PC-3 (cell line): ENCODE data around the gene EEF1A2. TPM values are rescaled to one million over a fixed set of nuclear protein-coding genes. Genes with fewer than 3 reads are reported as not detected.

Source experiments
- ATAC-seq: fragments of 200-7000 bp; cut with Tn5 transposase; 2 replicates; pipeline ENCODE4 v1.9.1; 2020; ENCODE audit warnings: mild to moderate bottlenecking, moderate library complexity
- BruUV-seq: library from RNA; stranded (reverse); fragments of 400-500 nt; replicated peaks from 2 replicates; lab custom pipeline; 2021; lab: Mats Ljungman, UMichigan
- CTCF ChIA-PET: fragments of 300-600 bp; sonication (Branson Sonifier 250); formaldehyde crosslinking; loops from one replicate; lab custom pipeline; 2022; ENCODE audit warnings: antibody characterized with exemption; lab: Charles Lee
- POLR2A ChIA-PET: fragments of 300-600 bp; sonication (Branson Sonifier 250); formaldehyde crosslinking; loops from one replicate; lab custom pipeline; 2022; ENCODE audit warnings: antibody characterized with exemption; ENCODE audit not compliant: unreplicated experiment; lab: Charles Lee
- DNase-seq: peaks from one replicate; pipeline ENCODE4 v3.0.0-alpha.2; 2015
- H2AFZ ChIP-seq: fragments of 300-600 bp; sonication (generic); 2 replicates; pipeline ENCODE4 v1.6.0; 2016; ENCODE audit warnings: antibody characterized with exemption, low read length
- H3F3A ChIP-seq: fragments of 300-600 bp; sonication (generic); one replicate; pipeline ENCODE4 v1.6.0; 2017; ENCODE audit warnings: antibody characterized with exemption, low read length, control low read depth, mild to moderate bottlenecking; ENCODE audit not compliant: unreplicated experiment
- H3K27ac ChIP-seq: fragments of 300-600 bp; sonication (generic); 2 replicates; pipeline ENCODE4 v1.5.1; 2016; ENCODE audit warnings: mild to moderate bottlenecking, low read length
- H3K27me3 ChIP-seq: fragments of 300-600 bp; sonication (generic); 2 replicates; pipeline ENCODE4 v1.6.1; 2016; ENCODE audit warnings: low read length, mixed read lengths
- H3K36me3 ChIP-seq: fragments of 300-600 bp; sonication (generic); 2 replicates; pipeline ENCODE4 v1.6.1; 2016; ENCODE audit warnings: low read depth, mixed run types, low read length, mixed read lengths
- H3K4me1 ChIP-seq: fragments of 300-600 bp; sonication (generic); 2 replicates; pipeline ENCODE4 v1.5.1; 2016; ENCODE audit warnings: low read length; ENCODE audit not compliant: insufficient read depth
- H3K4me2 ChIP-seq: fragments of 300-600 bp; sonication (generic); 2 replicates; pipeline ENCODE4 v1.6.0; 2016; ENCODE audit warnings: low read length
- H3K4me3 ChIP-seq: fragments of 300-600 bp; sonication (generic); 2 replicates; pipeline ENCODE4 v1.5.1; 2016; ENCODE audit warnings: mild to moderate bottlenecking, low read length, mixed read lengths
- H3K79me2 ChIP-seq: fragments of 300-600 bp; sonication (generic); 2 replicates; pipeline ENCODE4 v1.6.1; 2017; ENCODE audit warnings: low read length, mixed read lengths
- H3K9ac ChIP-seq: fragments of 300-600 bp; sonication (generic); 2 replicates; pipeline ENCODE4 v1.6.0; 2016; ENCODE audit warnings: mild to moderate bottlenecking, low read length
- H3K9me2 ChIP-seq: fragments of 300-600 bp; sonication (generic); replicated peaks from 2 replicates; pipeline ENCODE4 v1.6.1; 2016; ENCODE audit warnings: mixed run types, low read length, mixed read lengths
- H3K9me3 ChIP-seq: fragments of 300-600 bp; sonication (generic); 2 replicates; pipeline ENCODE4 v1.6.1; 2016; ENCODE audit warnings: low read length, mixed read lengths
- H4K20me1 ChIP-seq: fragments of 300-600 bp; sonication (generic); 2 replicates; pipeline ENCODE4 v1.6.1; 2016; ENCODE audit warnings: low read length, mixed read lengths
- CTCF ChIP-seq: fragments of 300-600 bp; sonication (generic); conservative IDR thresholded peaks from 2 replicates; pipeline ENCODE4 v1.5.1; 2017; ENCODE audit warnings: antibody characterized with exemption, low read depth, mild to moderate bottlenecking, low read length
- EZH2 ChIP-seq: fragments of 300-600 bp; sonication (generic); IDR thresholded peaks from one replicate; pipeline ENCODE4 v1.6.1; 2017; ENCODE audit warnings: antibody characterized with exemption, mild to moderate bottlenecking, low read length; ENCODE audit not compliant: unreplicated experiment
- EZH2phosphoT487 ChIP-seq: fragments of 300-600 bp; sonication (generic); IDR thresholded peaks from 2 replicates; pipeline ENCODE4 v1.6.1; 2018; ENCODE audit warnings: mild to moderate bottlenecking, antibody characterized with exemption, low read length, borderline replicate concordance
- intact Hi-C: fragments of 100-400 bp; cut with micrococcal nuclease; formaldehyde crosslinking; loops from 2 replicates; pipeline ENCODE4 v1.9.0; 2023
- total RNA-seq: library from RNA; depleted of rRNA; stranded (reverse); fragments of >200 nt; gene quantifications from 2 replicates; pipeline ENCODE4 v1.2.3, GENCODE V29; 2014

Gene EEF1A2
- total RNA-seq, 1 experiment from 2014 or later, result 463 TPM

GRCh38 chr20:63503524-63503923 is 4.6 kb upstream of the EEF1A2 start:
- Histone ChIP-seq H2AFZ (no peak overlapping the region), H3K27ac (no peak overlapping the region), H3K9ac (no peak overlapping the region), H3K4me1 (no peaks in the 10 kb centered on the region; the same call in 1 of the 2 replicates), H3F3A (no peaks in the 10 kb centered on the region), H3K79me2 (no peaks in the 10 kb centered on the region), H3K4me3 (no peak overlapping the region), H4K20me1 (no peaks in the 10 kb centered on the region), H3K36me3 (no peaks in the 10 kb centered on the region), H3K4me2 (no peak overlapping the region), H3K9me3 (no peaks in the 10 kb centered on the region), H3K9me2 (no peaks in the 10 kb centered on the region), H3K27me3 (no peaks in the 10 kb centered on the region)
- ChIA-PET POLR2A (no interaction called here), CTCF (no interaction called here)
- no TSS peak for BruUV-seq
- DNase-seq (no peak), ATAC-seq (no peak)
- intact Hi-C loops, result no loop called here
- TF ChIP-seq EZH2 (no peak), CTCF (no peak), EZH2phosphoT487 (no peak)

DNA sequence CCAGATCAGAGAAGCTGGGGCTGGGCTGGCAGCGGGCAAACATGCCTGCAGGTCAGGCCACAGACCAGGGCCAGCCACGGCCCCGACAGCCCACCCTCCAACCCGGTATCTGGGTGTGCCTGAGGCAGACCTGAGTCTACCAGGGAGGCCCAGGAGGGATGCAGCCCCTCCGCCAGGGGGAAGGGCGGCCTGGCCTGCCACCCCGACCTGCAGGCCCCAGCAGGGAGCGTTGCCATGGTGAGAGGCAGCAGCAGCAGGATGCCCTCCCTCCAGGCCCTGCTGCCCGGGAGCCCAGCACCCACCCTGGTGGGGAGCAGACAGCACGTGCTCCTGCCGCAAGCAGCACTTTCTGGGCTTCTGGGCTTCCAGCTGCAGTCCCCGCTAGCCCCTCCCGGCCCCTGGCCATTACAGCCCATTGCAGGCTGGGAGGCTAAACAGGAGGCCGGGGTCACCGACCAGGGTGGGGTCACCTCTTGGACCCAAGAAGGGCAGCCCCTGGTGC is 3.8 kb upstream of the EEF1A2 start:
- no peaks in the 10 kb centered on the region for H4K20me1 ChIP-seq
- H3K27ac ChIP-seq, result no peak overlapping the region
- no peak for TF ChIP-seq EZH2phosphoT487
- no peak overlapping the region for H3K4me2 ChIP-seq
- ATAC-seq (no peak), DNase-seq (no peak)
- H3K9me2 ChIP-seq, result no peaks in the 10 kb centered on the region
- BruUV-seq, result no TSS peak
- H3K4me3 ChIP-seq, result no peak overlapping the region
- ChIA-PET POLR2A (no interaction called here), CTCF (no interaction called here)
- H3K9me3 ChIP-seq, result no peaks in the 10 kb centered on the region
- no peaks in the 10 kb centered on the region for H3K27me3 ChIP-seq
- H3K36me3 ChIP-seq, result no peaks in the 10 kb centered on the region
- no peak overlapping the region for H2AFZ ChIP-seq
- intact Hi-C loops, result no loop called here
- peaks cover 7% of the 10 kb centered on the region for H3K79me2 ChIP-seq
- no peak overlapping the region for H3K9ac ChIP-seq
- no peaks in the 10 kb centered on the region for H3F3A ChIP-seq
- H3K4me1 ChIP-seq, result peaks cover 2% of the 10 kb centered on the region

DNA sequence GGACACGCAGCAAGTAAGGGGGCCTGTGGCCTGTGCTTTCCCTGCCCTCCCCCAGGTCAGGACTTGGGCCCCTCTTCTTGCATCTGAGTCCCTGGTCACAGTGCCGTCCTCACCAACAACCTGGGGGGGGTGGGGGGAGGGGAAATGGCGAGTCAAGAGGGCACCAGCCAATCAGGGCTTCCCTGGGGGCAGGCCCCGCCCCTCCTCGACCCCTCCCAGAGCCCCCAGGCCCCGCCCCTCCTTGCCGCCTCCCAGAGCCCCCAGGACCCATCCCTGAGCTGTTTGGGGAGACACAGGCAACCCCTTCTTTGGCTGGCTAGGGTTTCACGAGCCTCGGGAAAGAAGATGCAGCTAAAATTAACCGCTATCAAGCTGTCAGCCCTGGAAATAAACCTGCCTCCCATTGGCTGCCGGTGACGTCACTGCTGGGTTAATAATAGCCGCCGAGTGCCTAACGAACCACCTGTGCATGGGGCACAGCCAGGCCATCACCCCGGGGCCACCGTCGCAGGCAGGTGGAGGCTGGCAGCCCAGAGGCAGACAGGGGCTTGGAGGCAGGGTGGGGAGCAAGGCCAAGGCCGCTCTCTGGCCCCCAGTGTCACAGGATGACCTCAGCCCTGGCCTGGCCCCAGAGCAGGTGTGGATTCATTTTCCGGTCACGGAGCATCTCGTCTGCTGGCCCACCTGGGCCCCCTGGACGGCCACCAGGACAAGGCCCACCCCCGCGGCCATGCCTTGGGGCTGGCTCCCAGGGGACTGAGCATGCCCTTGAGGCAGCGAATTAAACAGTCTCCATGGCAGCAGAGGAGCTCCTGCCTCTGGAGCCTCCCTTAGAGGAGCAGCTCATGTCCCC is 3.2 kb upstream of the EEF1A2 start:
- intact Hi-C loops, result no loop called here
- H3K36me3 ChIP-seq, result no peaks in the 10 kb centered on the region
- no peaks in the 10 kb centered on the region for H4K20me1 ChIP-seq
- H3F3A ChIP-seq, result no peaks in the 10 kb centered on the region
- no peak overlapping the region for H3K27ac ChIP-seq
- ChIA-PET POLR2A (no interaction called here), CTCF (no interaction called here)
- TF ChIP-seq CTCF, result no peak
- no peak for TF ChIP-seq EZH2phosphoT487
- TF ChIP-seq EZH2, result no peak
- H3K27me3 ChIP-seq, result no peaks in the 10 kb centered on the region
- DNase-seq (no peak), ATAC-seq (no peak)
- peaks cover 14% of the 10 kb centered on the region for H3K79me2 ChIP-seq
- no TSS peak for BruUV-seq
- H3K9ac ChIP-seq, result no peak overlapping the region
- no peak overlapping the region for H2AFZ ChIP-seq
- H3K4me3 ChIP-seq, result no peak overlapping the region
- no peak overlapping the region for H3K4me2 ChIP-seq
- peaks cover 9% of the 10 kb centered on the region for H3K4me1 ChIP-seq
- no peaks in the 10 kb centered on the region for H3K9me3 ChIP-seq
- no peaks in the 10 kb centered on the region for H3K9me2 ChIP-seq
